Trophoblast cell (in vitro differentiated cells and primary cell): ENCODE data around the gene UQCC2.

Experiments
- DNase-seq, 2 donors: peaks; one replicate each; pipeline ENCODE4 v3.0.0-alpha.2; 2016
- H2AFZ ChIP-seq: 2 replicates; pipeline ENCODE4 v1.6.1; 2013; ENCODE audit warnings: low read length, moderate library complexity, mild to moderate bottlenecking; ENCODE audit not compliant: insufficient read depth, poor library complexity
- H2AK5ac ChIP-seq: 2 replicates; pipeline ENCODE4 v1.6.1; 2013; ENCODE audit warnings: mild to moderate bottlenecking, low read length
- H2BK120ac ChIP-seq: 2 replicates; pipeline ENCODE4 v1.6.1; 2013; ENCODE audit warnings: low read length, mild to moderate bottlenecking, moderate library complexity; ENCODE audit not compliant: insufficient read depth, poor library complexity
- H2BK12ac ChIP-seq: 2 replicates; pipeline ENCODE4 v1.6.1; 2013; ENCODE audit warnings: mild to moderate bottlenecking, low read length, moderate library complexity
- H2BK5ac ChIP-seq: 2 replicates; pipeline ENCODE4 v1.6.1; 2013; ENCODE audit warnings: low read length, low read depth, moderate library complexity, mild to moderate bottlenecking; ENCODE audit not compliant: poor library complexity
- H3K14ac ChIP-seq: 2 replicates; pipeline ENCODE4 v1.6.1; 2013; ENCODE audit warnings: mild to moderate bottlenecking, low read length
- H3K18ac ChIP-seq: 2 replicates; pipeline ENCODE4 v1.6.1; 2013; ENCODE audit warnings: mild to moderate bottlenecking, low read length
- H3K23ac ChIP-seq: 2 replicates; pipeline ENCODE4 v1.6.1; 2013; ENCODE audit warnings: low read length
- H3K27ac ChIP-seq: 2 replicates; pipeline ENCODE4 v1.5.1; 2013; ENCODE audit warnings: low read depth, mild to moderate bottlenecking, inconsistent platforms, low read length, moderate library complexity
- H3K27me3 ChIP-seq: 2 replicates; pipeline ENCODE4 v1.6.1; 2013; ENCODE audit warnings: inconsistent platforms, mild to moderate bottlenecking, low read length, moderate library complexity; ENCODE audit not compliant: insufficient read depth
- H3K36me3 ChIP-seq, 2 experiments: 1 replicate in 1 of 2; 2 replicates in 1 of 2; pipeline ENCODE4 v1.6.1; 2013; ENCODE audit warnings: low read length in 2 of 2, mild to moderate bottlenecking in 2 of 2, moderate library complexity in 1 of 2; ENCODE audit not compliant: insufficient read depth in 2 of 2, control insufficient read depth in 1 of 2
- H3K4ac ChIP-seq: 2 replicates; pipeline ENCODE4 v1.6.1; 2013; ENCODE audit warnings: low read depth, mild to moderate bottlenecking, low read length, moderate library complexity
- H3K4me1 ChIP-seq, 2 experiments: 1 replicate in 1 of 2; 2 replicates in 1 of 2; pipeline ENCODE4 v1.6.1; 2013; ENCODE audit warnings: low read length in 2 of 2, mild to moderate bottlenecking in 2 of 2, moderate library complexity in 1 of 2; ENCODE audit not compliant: insufficient read depth in 2 of 2, control insufficient read depth in 1 of 2
- H3K4me2 ChIP-seq: 2 replicates; pipeline ENCODE4 v1.6.1; 2013; ENCODE audit warnings: inconsistent platforms, mild to moderate bottlenecking, low read length, moderate library complexity
- H3K4me3 ChIP-seq: 2 replicates; pipeline ENCODE4 v1.5.1; 2013; ENCODE audit warnings: mild to moderate bottlenecking, low read depth, low read length, inconsistent platforms
- H3K79me1 ChIP-seq: one replicate; pipeline ENCODE4 v1.6.1; 2013; ENCODE audit warnings: low read length
- H3K79me2 ChIP-seq: 2 replicates; pipeline ENCODE4 v1.6.1; 2013; ENCODE audit warnings: low read length, mild to moderate bottlenecking; ENCODE audit not compliant: control insufficient read depth, insufficient read depth, poor library complexity
- H3K9ac ChIP-seq: 2 replicates; pipeline ENCODE4 v1.6.1; 2013; ENCODE audit warnings: mild to moderate bottlenecking, low read length
- H3K9me3 ChIP-seq: 2 replicates; pipeline ENCODE4 v1.6.1; 2013; ENCODE audit warnings: low read depth, mild to moderate bottlenecking, control low read depth, inconsistent platforms, low read length; ENCODE audit not compliant: insufficient read depth
- H4K12ac ChIP-seq: 2 replicates; pipeline ENCODE4 v1.6.1; 2013; ENCODE audit warnings: low read depth, mild to moderate bottlenecking, low read length, moderate library complexity
- H4K8ac ChIP-seq: 2 replicates; pipeline ENCODE4 v1.6.1; 2013; ENCODE audit warnings: low read depth, mild to moderate bottlenecking, low read length, moderate library complexity
- H4K91ac ChIP-seq: one replicate; pipeline ENCODE4 v1.6.1; 2013; ENCODE audit warnings: low read depth, mild to moderate bottlenecking, low read length, moderate library complexity
- WGBS: extraction: QIAGEN DNeasy Blood & Tissue Kit; methylation state at CpG from one replicate; pipeline ENCODE4 v1.1.7; 2013; ENCODE audit warnings: missing lambda C conversion rate; ENCODE audit not compliant: insufficient read length, insufficient coverage; ENCODE audit errors: extremely low coverage; 5-methylcytosine and 5-hydroxymethylcytosine counted together

Gene UQCC2

GRCh38 chr6:33752646-33753015 is 41.1 kb upstream of the UQCC2 start:
- no CpG with 5 or more reads among the region's 1 CpG for WGBS
- Histone ChIP-seq H4K12ac (no peak overlapping the region), H3K23ac (no peak overlapping the region), H2AK5ac (no peak overlapping the region), H4K8ac (no peak overlapping the region), H3K4me3 (no peak overlapping the region), H3K36me3 (no peaks in the 10 kb centered on the region), H3K79me1 (no peaks in the 10 kb centered on the region), H2BK120ac (no peak overlapping the region), H3K14ac (no peak overlapping the region), H3K27me3 (no peaks in the 10 kb centered on the region), H2BK5ac (no peak overlapping the region), H3K4me1 (peaks cover 11 to 15% of the 10 kb centered on the region in 2 experiments), H3K4me2 (no peak overlapping the region), H3K27ac (no peak overlapping the region), H2AFZ (no peak overlapping the region), H3K79me2 (no peaks in the 10 kb centered on the region), H3K9me3 (no peaks in the 10 kb centered on the region), H3K4ac (no peak overlapping the region), H3K18ac (no peak overlapping the region), H3K9ac (no peak overlapping the region), H2BK12ac (no peak overlapping the region), H4K91ac (no peak overlapping the region)
- no peak for DNase-seq

- Histone ChIP-seq H4K12ac (no peak overlapping the region), H2BK120ac (no peak overlapping the region), H3K36me3 (no peaks in the 10 kb centered on the region), H2BK5ac (no peak overlapping the region), H3K4me3 (no peak overlapping the region), H3K14ac (no peak overlapping the region), H3K9ac (no peak overlapping the region), H2BK12ac (no peak overlapping the region), H2AK5ac (peak overlapping the region; percentile 2), H4K91ac (no peak overlapping the region), H2AFZ (no peak overlapping the region), H3K79me2 (no peaks in the 10 kb centered on the region), H3K4me1 (peaks cover 11 to 17% of the 10 kb centered on the region in 2 experiments), H3K27me3 (no peaks in the 10 kb centered on the region), H3K27ac (no peak overlapping the region), H3K23ac (no peak overlapping the region), H3K18ac (no peak overlapping the region), H3K4ac (no peak overlapping the region), H3K9me3 (no peaks in the 10 kb centered on the region), H3K4me2 (no peak overlapping the region), H3K79me1 (no peaks in the 10 kb centered on the region), H4K8ac (no peak overlapping the region)
- DNase-seq: no peak
- no CpG with 5 or more reads among the region's 15 CpGs for WGBS
Observed at GRCh38 chr6:33751771-33752645, 40.5 kb upstream of the UQCC2 start.

- Histone ChIP-seq H4K12ac (no peak overlapping the region), H4K8ac (no peak overlapping the region), H3K4me2 (no peak overlapping the region), H3K14ac (no peak overlapping the region), H3K79me1 (peaks cover 6% of the 10 kb centered on the region), H3K9ac (no peak overlapping the region), H2AK5ac (no peak overlapping the region), H2BK12ac (no peak overlapping the region), H2BK120ac (no peak overlapping the region), H3K4ac (no peak overlapping the region), H2AFZ (no peak overlapping the region), H3K27ac (no peak overlapping the region), H3K23ac (no peak overlapping the region), H3K79me2 (peaks cover 2% of the 10 kb centered on the region), H3K4me1 (peaks cover 22 to 30% of the 10 kb centered on the region in 2 experiments), H2BK5ac (no peak overlapping the region), H3K36me3 (no peaks in the 10 kb centered on the region), H3K27me3 (no peaks in the 10 kb centered on the region), H3K9me3 (no peaks in the 10 kb centered on the region), H4K91ac (no peak overlapping the region), H3K18ac (no peak overlapping the region), H3K4me3 (no peak overlapping the region)
- no peak for DNase-seq
- WGBS: no CpG with 5 or more reads among the region's 11 CpGs
Observed at GRCh38 chr6:33750244-33750991, 38.9 kb upstream of the UQCC2 start.

GRCh38 chr6:33749401-33749800 is 37.9 kb upstream of the UQCC2 start:
- Histone ChIP-seq H3K27ac (no peak overlapping the region), H2BK120ac (no peak overlapping the region), H3K79me1 (peaks cover 9% of the 10 kb centered on the region), H3K18ac (no peak overlapping the region), H3K4me1 (peaks cover 28 to 36% of the 10 kb centered on the region in 2 experiments), H3K4me2 (no peak overlapping the region), H3K27me3 (no peaks in the 10 kb centered on the region), H3K9me3 (no peaks in the 10 kb centered on the region), H2AK5ac (no peak overlapping the region), H2BK5ac (no peak overlapping the region), H4K12ac (no peak overlapping the region), H4K8ac (no peak overlapping the region), H2BK12ac (no peak overlapping the region), H3K36me3 (no peaks in the 10 kb centered on the region), H2AFZ (no peak overlapping the region), H3K4me3 (no peak overlapping the region), H4K91ac (no peak overlapping the region), H3K23ac (no peak overlapping the region), H3K79me2 (peaks cover 2% of the 10 kb centered on the region), H3K9ac (no peak overlapping the region), H3K14ac (no peak overlapping the region), H3K4ac (no peak overlapping the region)
- no CpG with 5 or more reads among the region's 7 CpGs for WGBS
- DNase-seq: no peak
